OCI-LY3 (cell line): ENCODE data around the gene UBE3B.

Experiments used
- H2AFZ ChIP-seq: fragments of 200-600, 300-600 bp; shearing (Covaris generic); 2 replicates; pipeline ENCODE4 v1.6.0; 2014; ENCODE audit warnings: antibody characterized with exemption, low read depth, low read length
- H3K27ac ChIP-seq: fragments of 200-600, 300-600 bp; sonication (generic); 2 replicates; pipeline ENCODE4 v1.5.1; 2014; ENCODE audit warnings: mild to moderate bottlenecking, low read length, moderate library complexity, mixed read lengths
- H3K27me3 ChIP-seq: fragments of 200-600, 300-600 bp; sonication (generic); 2 replicates; pipeline ENCODE4 v1.6.1; 2014; ENCODE audit warnings: low read depth, low read length, mixed read lengths
- H3K36me3 ChIP-seq: fragments of 200-600, 300-600 bp; sonication (generic); replicated peaks from 2 replicates; pipeline ENCODE3; 2014; ENCODE audit warnings: low read depth, low read length, mixed read lengths
- H3K4me1 ChIP-seq: fragments of 300-600, 200-600 bp; sonication (generic); 2 replicates; pipeline ENCODE4 v1.6.1; 2014; ENCODE audit warnings: low read length, mixed read lengths
- H3K4me2 ChIP-seq: fragments of 200-600, 300-600 bp; sonication (generic); 2 replicates; pipeline ENCODE4 v1.6.1; 2014; ENCODE audit warnings: low read length, mixed read lengths
- H3K4me3 ChIP-seq: fragments of 300-600, 200-600 bp; sonication (generic); 2 replicates; pipeline ENCODE4 v1.5.1; 2014; ENCODE audit warnings: antibody characterized with exemption, mild to moderate bottlenecking, low read length, moderate library complexity
- H3K79me2 ChIP-seq: fragments of 300-600, 200-600 bp; shearing (Covaris generic); 2 replicates; pipeline ENCODE4 v1.6.1; 2014; ENCODE audit warnings: mild to moderate bottlenecking, low read length, mixed read lengths
- H3K9ac ChIP-seq: fragments of 300-600, 200-600 bp; shearing (Covaris generic); 2 replicates; pipeline ENCODE4 v1.6.0; 2014; ENCODE audit warnings: mild to moderate bottlenecking, low read length, moderate library complexity
- H3K9me3 ChIP-seq: fragments of 200-600, 300-600 bp; shearing (Covaris generic); 2 replicates; pipeline ENCODE4 v1.6.1; 2014; ENCODE audit warnings: low read length, mixed read lengths; ENCODE audit not compliant: insufficient read depth
- H4K20me1 ChIP-seq: fragments of 200-600, 300-600 bp; sonication (generic); 2 replicates; pipeline ENCODE4 v1.6.1; 2016; ENCODE audit warnings: low read length, mixed read lengths; ENCODE audit not compliant: insufficient read depth
- CTCF ChIP-seq: fragments of 200-600, 300-600 bp; sonication (generic); IDR thresholded peaks from 2 replicates; pipeline ENCODE4 v1.5.1; 2014; ENCODE audit warnings: antibody characterized with exemption, low read length, low read depth
- EZH2phosphoT487 ChIP-seq: fragments of 200-600 bp; shearing (Covaris generic); IDR thresholded peaks from 2 replicates; pipeline ENCODE4 v1.6.1; 2018; ENCODE audit warnings: antibody characterized with exemption, mixed run types, low read depth

UBE3B gene

GRCh38 chr12:109531411-109531810 is 54.0 kb downstream of the UBE3B start:
- H3K4me3 ChIP-seq = no peak overlapping the region
- H2AFZ ChIP-seq = no peak overlapping the region
- H3K9me3 ChIP-seq = no peaks in the 10 kb centered on the region
- no peaks in the 10 kb centered on the region for H3K4me1 ChIP-seq
- no peak overlapping the region for H3K4me2 ChIP-seq
- TF ChIP-seq EZH2phosphoT487 (no peak), CTCF (no peak)
- H3K27ac ChIP-seq = no peak overlapping the region
- no peaks in the 10 kb centered on the region for H3K36me3 ChIP-seq
- no peak overlapping the region for H3K9ac ChIP-seq
- H3K79me2 ChIP-seq = no peaks in the 10 kb centered on the region
- H3K27me3 ChIP-seq = no peaks in the 10 kb centered on the region
- H4K20me1 ChIP-seq = no peaks in the 10 kb centered on the region

GRCh38 chr12:109532721-109533486 is 55.5 kb downstream of the UBE3B start:
- H3K79me2 ChIP-seq = no peaks in the 10 kb centered on the region
- TF ChIP-seq EZH2phosphoT487 = no peak
- no peak for TF ChIP-seq CTCF
- H4K20me1 ChIP-seq = no peaks in the 10 kb centered on the region
- no peak overlapping the region for H3K4me2 ChIP-seq
- H3K9ac ChIP-seq = no peak overlapping the region
- H3K36me3 ChIP-seq = no peaks in the 10 kb centered on the region
- H3K4me3 ChIP-seq = no peak overlapping the region
- H3K27ac ChIP-seq = no peak overlapping the region
- H3K4me1 ChIP-seq = no peaks in the 10 kb centered on the region
- no peaks in the 10 kb centered on the region for H3K9me3 ChIP-seq
- no peak overlapping the region for H2AFZ ChIP-seq
- H3K27me3 ChIP-seq = no peaks in the 10 kb centered on the region

GRCh38 chr12:109533487-109533740 is 56.0 kb downstream of the UBE3B start:
- Histone ChIP-seq H3K4me3 (no peak overlapping the region), H3K27ac (no peak overlapping the region), H3K36me3 (no peaks in the 10 kb centered on the region), H3K4me2 (no peak overlapping the region), H3K27me3 (no peaks in the 10 kb centered on the region), H3K9ac (no peak overlapping the region), H3K9me3 (no peaks in the 10 kb centered on the region), H3K79me2 (no peaks in the 10 kb centered on the region), H3K4me1 (no peaks in the 10 kb centered on the region), H4K20me1 (no peaks in the 10 kb centered on the region), H2AFZ (no peak overlapping the region)
- TF ChIP-seq EZH2phosphoT487 (no peak), CTCF (no peak)

DNA sequence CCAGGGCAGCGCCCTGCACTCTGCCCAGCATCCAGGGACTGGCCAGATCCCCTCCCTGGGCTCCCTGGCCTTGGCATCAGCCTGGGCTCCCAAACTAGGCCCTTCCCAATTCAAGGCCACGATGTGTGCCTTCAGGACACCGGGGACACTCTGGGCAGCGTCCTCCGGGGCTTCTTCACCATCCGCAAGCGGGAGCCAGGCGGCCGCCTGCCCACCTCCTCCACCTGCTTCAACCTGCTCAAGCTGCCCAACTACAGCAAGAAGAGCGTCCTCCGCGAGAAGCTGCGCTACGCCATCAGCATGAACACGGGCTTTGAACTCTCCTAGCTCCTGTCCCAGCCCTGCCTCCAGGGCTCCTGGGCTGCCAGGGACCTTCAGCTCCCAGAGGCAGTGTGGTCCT is 57.0 kb downstream of the UBE3B start:
- Histone ChIP-seq H2AFZ (no peak overlapping the region), H3K4me3 (no peak overlapping the region), H3K9me3 (no peaks in the 10 kb centered on the region), H3K36me3 (no peaks in the 10 kb centered on the region), H3K79me2 (no peaks in the 10 kb centered on the region), H3K4me2 (no peak overlapping the region), H3K27ac (no peak overlapping the region), H3K27me3 (no peaks in the 10 kb centered on the region), H4K20me1 (no peaks in the 10 kb centered on the region), H3K4me1 (no peaks in the 10 kb centered on the region), H3K9ac (no peak overlapping the region)
- TF ChIP-seq EZH2phosphoT487 = no peak
- TF ChIP-seq CTCF = no peak
